ENCODE results near the gene CRTC1. TPM values are rescaled to one million over a fixed set of nuclear protein-coding genes. Genes with fewer than 3 reads are reported as not detected.
A peak's percentile ranks its signal among the peaks of the same experiment; 100 is the strongest.

Gene CRTC1
- total and polyA plus RNA-seq, 2 of the 13 experiments (the other 11 are each of a cell fraction or from before 2014, with no cell fraction given): 2.0 to 2.7 TPM

DNA sequence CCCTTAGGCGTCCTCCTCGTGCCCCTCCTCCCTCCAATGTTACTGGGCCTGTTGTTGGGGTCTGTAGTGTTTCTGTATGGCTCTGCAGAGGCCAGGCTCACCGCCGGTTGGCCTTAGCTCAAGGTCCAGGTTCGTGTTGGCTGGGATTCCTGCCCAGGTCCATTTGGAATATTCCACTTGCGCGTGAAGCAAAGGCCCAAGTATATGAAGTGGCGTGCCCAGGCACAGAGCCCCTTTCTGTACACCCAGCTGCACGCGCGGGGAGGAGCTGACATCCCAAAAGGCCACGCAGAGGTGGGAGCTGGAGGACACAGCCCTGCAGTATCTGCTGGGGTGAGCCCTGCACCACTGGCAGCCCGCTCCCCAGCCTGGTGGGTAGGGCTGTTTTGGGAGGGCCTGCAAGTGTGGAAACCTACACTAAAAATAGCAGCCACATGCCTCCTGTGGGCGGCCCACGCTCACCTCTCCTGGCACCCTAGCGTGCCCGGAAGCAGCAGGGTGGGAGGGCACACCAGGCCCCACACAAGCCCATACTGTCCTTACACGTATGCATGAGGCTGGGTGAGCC lies 30.2 kb downstream of the CRTC1 start (continued):
- TF ChIP-seq PHF21A (CRISPR knock-in tag; IDR thresholded peaks at IDR 0.05): peak; percentile 71; the same call in 1 of the 2 replicates
- TF ChIP-seq NR1H2 (CRISPR knock-in tag; IDR thresholded peaks at IDR 0.05; ENCODE audit: borderline replicate concordance, low read depth): no peak
- TF ChIP-seq, protein P1, sequence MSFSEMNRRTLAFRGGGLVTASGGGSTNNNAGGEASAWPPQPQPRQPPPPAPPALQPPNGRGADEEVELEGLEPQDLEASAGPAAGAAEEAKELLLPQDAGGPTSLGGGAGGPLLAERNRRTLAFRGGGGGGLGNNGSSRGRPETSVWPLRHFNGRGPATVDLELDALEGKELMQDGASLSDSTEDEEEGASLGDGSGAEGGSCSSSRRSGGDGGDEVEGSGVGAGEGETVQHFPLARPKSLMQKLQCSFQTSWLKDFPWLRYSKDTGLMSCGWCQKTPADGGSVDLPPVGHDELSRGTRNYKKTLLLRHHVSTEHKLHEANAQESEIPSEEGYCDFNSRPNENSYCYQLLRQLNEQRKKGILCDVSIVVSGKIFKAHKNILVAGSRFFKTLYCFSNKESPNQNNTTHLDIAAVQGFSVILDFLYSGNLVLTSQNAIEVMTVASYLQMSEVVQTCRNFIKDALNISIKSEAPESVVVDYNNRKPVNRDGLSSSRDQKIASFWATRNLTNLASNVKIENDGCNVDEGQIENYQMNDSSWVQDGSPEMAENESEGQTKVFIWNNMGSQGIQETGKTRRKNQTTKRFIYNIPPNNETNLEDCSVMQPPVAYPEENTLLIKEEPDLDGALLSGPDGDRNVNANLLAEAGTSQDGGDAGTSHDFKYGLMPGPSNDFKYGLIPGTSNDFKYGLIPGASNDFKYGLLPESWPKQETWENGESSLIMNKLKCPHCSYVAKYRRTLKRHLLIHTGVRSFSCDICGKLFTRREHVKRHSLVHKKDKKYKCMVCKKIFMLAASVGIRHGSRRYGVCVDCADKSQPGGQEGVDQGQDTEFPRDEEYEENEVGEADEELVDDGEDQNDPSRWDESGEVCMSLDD (CRISPR knock-in tag; IDR thresholded peaks at IDR 0.05; ENCODE audit: borderline replicate concordance): no peak
- TF ChIP-seq, protein P2, sequence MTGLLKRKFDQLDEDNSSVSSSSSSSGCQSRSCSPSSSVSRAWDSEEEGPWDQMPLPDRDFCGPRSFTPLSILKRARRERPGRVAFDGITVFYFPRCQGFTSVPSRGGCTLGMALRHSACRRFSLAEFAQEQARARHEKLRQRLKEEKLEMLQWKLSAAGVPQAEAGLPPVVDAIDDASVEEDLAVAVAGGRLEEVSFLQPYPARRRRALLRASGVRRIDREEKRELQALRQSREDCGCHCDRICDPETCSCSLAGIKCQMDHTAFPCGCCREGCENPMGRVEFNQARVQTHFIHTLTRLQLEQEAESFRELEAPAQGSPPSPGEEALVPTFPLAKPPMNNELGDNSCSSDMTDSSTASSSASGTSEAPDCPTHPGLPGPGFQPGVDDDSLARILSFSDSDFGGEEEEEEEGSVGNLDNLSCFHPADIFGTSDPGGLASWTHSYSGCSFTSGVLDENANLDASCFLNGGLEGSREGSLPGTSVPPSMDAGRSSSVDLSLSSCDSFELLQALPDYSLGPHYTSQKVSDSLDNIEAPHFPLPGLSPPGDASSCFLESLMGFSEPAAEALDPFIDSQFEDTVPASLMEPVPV (CRISPR knock-in tag; IDR thresholded peaks at IDR 0.05): no peak
- TF ChIP-seq, protein P3, sequence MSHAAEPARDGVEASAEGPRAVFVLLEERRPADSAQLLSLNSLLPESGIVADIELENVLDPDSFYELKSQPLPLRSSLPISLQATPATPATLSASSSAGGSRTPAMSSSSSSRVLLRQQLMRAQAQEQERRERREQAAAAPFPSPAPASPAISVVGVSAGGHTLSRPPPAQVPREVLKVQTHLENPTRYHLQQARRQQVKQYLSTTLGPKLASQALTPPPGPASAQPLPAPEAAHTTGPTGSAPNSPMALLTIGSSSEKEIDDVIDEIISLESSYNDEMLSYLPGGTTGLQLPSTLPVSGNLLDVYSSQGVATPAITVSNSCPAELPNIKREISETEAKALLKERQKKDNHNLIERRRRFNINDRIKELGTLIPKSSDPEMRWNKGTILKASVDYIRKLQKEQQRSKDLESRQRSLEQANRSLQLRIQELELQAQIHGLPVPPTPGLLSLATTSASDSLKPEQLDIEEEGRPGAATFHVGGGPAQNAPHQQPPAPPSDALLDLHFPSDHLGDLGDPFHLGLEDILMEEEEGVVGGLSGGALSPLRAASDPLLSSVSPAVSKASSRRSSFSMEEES (CRISPR knock-in tag; IDR thresholded peaks at IDR 0.05): no peak
- TF ChIP-seq HNRNPLL (IDR thresholded peaks at IDR 0.05; ENCODE audit: low read depth, low read length, poor library complexity, severe bottlenecking): peak; percentile 36
- TF ChIP-seq, protein P4, sequence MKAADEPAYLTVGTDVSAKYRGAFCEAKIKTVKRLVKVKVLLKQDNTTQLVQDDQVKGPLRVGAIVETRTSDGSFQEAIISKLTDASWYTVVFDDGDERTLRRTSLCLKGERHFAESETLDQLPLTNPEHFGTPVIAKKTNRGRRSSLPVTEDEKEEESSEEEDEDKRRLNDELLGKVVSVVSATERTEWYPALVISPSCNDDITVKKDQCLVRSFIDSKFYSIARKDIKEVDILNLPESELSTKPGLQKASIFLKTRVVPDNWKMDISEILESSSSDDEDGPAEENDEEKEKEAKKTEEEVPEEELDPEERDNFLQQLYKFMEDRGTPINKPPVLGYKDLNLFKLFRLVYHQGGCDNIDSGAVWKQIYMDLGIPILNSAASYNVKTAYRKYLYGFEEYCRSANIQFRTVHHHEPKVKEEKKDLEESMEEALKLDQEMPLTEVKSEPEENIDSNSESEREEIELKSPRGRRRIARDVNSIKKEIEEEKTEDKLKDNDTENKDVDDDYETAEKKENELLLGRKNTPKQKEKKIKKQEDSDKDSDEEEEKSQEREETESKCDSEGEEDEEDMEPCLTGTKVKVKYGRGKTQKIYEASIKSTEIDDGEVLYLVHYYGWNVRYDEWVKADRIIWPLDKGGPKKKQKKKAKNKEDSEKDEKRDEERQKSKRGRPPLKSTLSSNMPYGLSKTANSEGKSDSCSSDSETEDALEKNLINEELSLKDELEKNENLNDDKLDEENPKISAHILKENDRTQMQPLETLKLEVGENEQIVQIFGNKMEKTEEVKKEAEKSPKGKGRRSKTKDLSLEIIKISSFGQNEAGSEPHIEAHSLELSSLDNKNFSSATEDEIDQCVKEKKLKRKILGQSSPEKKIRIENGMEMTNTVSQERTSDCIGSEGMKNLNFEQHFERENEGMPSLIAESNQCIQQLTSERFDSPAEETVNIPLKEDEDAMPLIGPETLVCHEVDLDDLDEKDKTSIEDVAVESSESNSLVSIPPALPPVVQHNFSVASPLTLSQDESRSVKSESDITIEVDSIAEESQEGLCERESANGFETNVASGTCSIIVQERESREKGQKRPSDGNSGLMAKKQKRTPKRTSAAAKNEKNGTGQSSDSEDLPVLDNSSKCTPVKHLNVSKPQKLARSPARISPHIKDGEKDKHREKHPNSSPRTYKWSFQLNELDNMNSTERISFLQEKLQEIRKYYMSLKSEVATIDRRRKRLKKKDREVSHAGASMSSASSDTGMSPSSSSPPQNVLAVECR (CRISPR knock-in tag; IDR thresholded peaks at IDR 0.05; ENCODE audit: borderline replicate concordance): no peak; the same call in 1 of the 2 replicates
- TF ChIP-seq, protein P5, sequence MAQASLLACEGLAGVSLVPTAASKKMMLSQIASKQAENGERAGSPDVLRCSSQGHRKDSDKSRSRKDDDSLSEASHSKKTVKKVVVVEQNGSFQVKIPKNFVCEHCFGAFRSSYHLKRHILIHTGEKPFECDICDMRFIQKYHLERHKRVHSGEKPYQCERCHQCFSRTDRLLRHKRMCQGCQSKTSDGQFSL (CRISPR knock-in tag; IDR thresholded peaks at IDR 0.05): no peak
- no peak for TF ChIP-seq ZMYM3 (CRISPR knock-in tag; IDR thresholded peaks at IDR 0.05)
- no peak for TF ChIP-seq SOX13 (IDR thresholded peaks at IDR 0.05)
- no peak; a peak in 1 of 4 replicates for TF ChIP-seq SOX13 (CRISPR knock-in tag; conservative IDR thresholded peaks at IDR 0.05 in 1 of 2, IDR thresholded peaks at IDR 0.05 in 1 of 2)
- TF ChIP-seq YY1 (IDR thresholded peaks at IDR 0.05; ENCODE audit: insufficient read depth, insufficient replicate concordance, low read depth, low read length): no peak

All from HepG2 (cell line).